GM08714 (cell line): ENCODE measurements around the gene TCF20.

Experiments
- H3K4me3 ChIP-seq: fragments of 200-500 bp; sonication (Bioruptor generic); 2 replicates; pipeline ENCODE4 v1.5.1; 2014; ENCODE audit warnings: mild to moderate bottlenecking, low read length, inconsistent platforms
- ZNF274 ChIP-seq: IDR thresholded peaks from 2 replicates; pipeline ENCODE4 v1.6.1; 2012; ENCODE audit warnings: mild to moderate bottlenecking, low read depth, low read length

The TCF20 gene

GRCh38 chr22:42233879-42234278 is 36.6 kb downstream of the TCF20 start:
- TF ChIP-seq ZNF274, result no peak
- H3K4me3 ChIP-seq, result no peak overlapping the region

GRCh38 chr22:42231929-42232328 is 38.5 kb downstream of the TCF20 start:
- TF ChIP-seq ZNF274, result no peak
- no peak overlapping the region for H3K4me3 ChIP-seq

GRCh38 chr22:42229455-42230149 is 40.9 kb downstream of the TCF20 start:
- no peak overlapping the region for H3K4me3 ChIP-seq
- TF ChIP-seq ZNF274, result no peak

- TF ChIP-seq ZNF274, result no peak
- no peak overlapping the region for H3K4me3 ChIP-seq
Observed at GRCh38 chr22:42228483-42228882, 42.0 kb downstream of the TCF20 start.

GRCh38 chr22:42227435-42227834 is 43.0 kb downstream of the TCF20 start:
- no peak overlapping the region for H3K4me3 ChIP-seq
- no peak for TF ChIP-seq ZNF274

- H3K4me3 ChIP-seq, result no peak overlapping the region
- no peak for TF ChIP-seq ZNF274
Observed at GRCh38 chr22:42225841-42226240, 44.6 kb downstream of the TCF20 start.

GRCh38 chr22:42222140-42222539 is 48.3 kb downstream of the TCF20 start:
- TF ChIP-seq ZNF274, result no peak
- no peak overlapping the region for H3K4me3 ChIP-seq
